ENCODE measurements around the gene ATP6AP1.
A peak's percentile ranks its signal among the peaks of the same experiment; 100 is the strongest.

The ATP6AP1 gene

DNA sequence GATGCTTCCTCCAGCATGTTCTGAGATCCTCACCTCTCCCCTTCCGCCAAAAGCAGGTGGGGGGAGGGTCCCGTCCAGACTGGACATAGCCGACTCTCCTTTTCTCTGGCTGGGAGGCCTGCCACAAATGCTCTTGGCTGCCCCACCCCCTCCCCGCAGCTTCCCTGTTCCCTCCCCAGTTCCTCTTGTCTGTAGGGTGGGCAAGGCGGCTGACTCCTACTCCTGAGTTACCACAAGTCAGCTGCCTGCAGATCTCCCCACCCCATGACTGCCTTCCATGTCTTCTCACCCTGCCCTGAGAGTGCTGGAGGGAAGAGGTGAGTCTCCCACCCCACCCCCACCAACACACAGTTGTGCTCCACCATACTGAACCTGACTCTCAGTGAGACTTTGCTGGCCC is 2.9 kb downstream of the ATP6AP1 start:
- no peak for DNase-seq

DNA sequence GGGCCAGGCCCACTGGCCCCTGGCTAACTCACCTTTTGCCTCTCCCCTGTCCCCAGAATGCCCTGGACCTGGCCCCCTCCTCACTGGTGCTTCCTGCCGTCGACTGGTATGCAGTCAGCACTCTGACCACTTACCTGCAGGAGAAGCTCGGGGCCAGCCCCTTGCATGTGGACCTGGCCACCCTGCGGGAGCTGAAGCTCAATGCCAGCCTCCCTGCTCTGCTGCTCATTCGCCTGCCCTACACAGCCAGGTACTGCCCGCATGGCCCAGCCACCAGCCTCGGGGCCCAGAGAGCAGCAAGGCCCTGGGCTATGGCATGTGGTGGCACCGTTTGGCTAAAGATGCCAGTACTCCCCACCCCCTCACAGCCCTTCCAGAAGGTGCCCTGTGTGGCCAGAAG is 3.7 kb downstream of the ATP6AP1 start:
- no peak for DNase-seq

GRCh38 chrX:154433605-154434004 is 5.1 kb downstream of the ATP6AP1 start:
- DNase-seq, result no peak

GRCh38 chrX:154434394-154435168 is 6.1 kb downstream of the ATP6AP1 start:
- no peak for DNase-seq

GRCh38 chrX:154435171-154435733 is 6.8 kb downstream of the ATP6AP1 start:
- no peak for DNase-seq

GRCh38 chrX:154436374-154436982 is 8.0 kb downstream of the ATP6AP1 start:
- DNase-seq, result peak; percentile 37

DNA sequence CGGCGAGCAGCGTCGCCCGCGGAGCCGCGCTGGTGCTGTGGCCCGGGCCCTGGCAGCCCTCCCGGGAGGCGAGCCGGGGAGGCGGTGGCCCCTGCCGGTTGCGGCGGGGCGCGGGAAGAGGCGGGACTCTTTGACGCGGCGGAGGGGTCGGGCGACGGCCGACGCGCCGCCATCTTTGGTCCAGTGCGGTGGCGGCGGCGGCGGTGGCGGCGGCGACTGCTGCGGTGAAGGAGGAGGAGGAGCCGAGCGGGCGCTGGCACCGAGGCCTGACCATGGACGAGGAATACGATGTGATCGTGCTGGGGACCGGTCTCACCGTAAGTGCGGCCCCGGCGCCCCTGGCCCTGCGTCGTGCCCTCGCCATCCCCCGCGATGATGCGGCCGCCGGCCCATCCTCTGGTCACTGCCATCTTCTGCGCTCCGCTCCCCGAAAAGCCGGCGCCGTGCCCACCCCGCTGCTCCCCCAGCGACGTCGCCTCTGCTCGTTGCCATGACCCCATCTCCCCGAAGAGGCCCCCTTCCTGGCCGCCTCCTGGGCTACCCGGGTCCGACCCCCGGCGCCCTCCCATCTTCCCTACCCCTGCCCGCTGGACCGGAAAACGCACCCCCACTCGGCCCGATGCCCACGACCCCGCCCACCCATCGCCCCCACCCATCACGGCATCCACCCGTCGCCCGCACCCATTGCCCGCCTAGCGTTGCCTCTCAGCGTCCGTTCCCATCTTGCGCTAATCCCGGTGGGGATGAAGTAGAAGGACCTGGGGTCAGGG is 8.7 kb downstream of the ATP6AP1 start, which contains the start of gene GDI1:
Gene GDI1, plus strand, starts transcription at position 172 of the 770 bp plus-strand sequence. Its CDS starts 101 bp downstream, at position 273.
- DNase-seq, result peak; percentile 29

- no peak for DNase-seq
Measured at GRCh38 chrX:154437971-154438893, 9.8 kb downstream of the ATP6AP1 start.

DNA sequence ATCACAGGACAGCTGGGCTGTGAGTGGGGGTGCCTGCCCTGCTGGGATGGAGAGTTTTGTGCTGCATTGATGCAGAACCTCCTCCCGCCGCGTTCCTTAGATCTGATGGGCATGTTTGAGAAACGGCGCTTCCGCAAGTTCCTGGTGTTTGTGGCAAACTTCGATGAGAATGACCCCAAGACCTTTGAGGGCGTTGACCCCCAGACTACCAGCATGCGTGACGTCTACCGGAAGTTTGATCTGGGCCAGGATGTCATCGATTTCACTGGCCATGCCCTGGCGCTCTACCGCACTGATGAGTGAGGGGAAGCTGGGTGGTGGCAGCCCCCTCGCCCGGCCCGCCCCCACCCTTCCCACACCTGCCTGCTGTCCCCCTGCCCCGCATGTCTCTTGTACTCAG is 11.4 kb downstream of the ATP6AP1 start:
- no peak for DNase-seq

DNA sequence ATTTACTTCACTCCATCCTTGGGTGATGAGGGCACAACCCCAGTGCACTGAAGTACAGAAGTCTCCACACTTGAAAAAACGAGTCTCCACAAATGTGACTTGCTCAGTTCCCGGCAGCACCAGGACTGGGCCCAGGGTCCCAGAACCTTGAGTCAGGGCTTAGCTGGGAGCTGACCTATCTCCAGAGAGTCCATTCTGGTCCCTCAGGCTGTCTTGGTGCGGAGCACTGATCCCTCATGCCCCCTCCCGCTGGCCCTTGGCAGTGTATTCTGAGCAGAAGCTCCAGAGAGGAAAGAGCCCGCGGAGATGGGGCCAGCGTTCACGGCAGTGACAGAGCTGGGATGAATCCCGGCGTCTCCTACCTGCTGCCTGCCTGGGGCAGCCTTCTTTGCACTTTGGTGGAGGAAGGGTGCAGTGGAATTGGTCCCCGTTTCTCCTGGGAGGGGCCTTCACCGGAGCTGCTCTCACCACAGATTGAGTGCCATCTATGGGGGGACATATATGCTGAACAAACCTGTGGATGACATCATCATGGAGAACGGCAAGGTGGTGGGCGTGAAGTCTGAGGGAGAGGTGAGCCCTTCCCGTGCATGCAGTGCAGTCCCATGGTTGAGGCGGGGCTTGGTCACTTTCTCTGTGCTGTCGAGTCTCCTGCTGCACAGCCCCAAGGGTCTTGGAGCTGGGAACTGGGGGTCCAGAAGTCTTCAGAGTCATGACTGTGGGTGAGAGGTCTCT is 12.3 kb downstream of the ATP6AP1 start:
- no peak for DNase-seq

- DNase-seq, result no peak
Measured at GRCh38 chrX:154441564-154441963, 13.1 kb downstream of the ATP6AP1 start.

DNA sequence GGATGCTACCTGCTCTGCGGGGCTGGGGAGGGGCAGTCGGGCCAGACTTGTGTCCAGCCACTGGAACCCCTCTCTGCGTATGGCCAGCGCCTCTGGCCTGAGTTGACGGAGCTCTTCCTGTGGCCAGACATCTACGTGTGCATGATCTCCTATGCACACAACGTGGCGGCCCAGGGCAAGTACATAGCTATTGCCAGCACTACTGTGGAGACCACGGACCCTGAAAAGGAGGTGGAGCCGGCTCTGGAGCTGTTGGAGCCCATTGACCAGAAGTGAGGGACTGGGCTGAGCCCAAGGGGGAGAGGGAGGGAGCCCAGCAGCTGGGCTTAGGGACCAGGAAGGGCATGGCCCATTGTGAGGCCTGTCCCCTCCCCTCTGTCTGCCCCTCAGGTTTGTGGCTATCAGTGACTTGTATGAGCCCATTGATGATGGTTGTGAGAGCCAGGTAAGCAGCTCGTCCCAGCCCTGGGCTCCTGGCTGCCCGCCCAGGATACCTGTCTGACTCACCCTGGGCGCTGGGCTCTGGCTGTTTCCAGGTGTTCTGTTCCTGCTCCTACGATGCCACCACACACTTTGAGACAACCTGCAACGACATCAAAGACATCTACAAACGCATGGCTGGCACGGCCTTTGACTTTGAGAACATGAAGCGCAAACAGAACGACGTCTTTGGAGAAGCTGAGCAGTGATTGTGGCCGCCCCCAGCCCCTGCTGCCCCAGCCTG is 13.7 kb downstream of the ATP6AP1 start:
- no peak for DNase-seq

DNA sequence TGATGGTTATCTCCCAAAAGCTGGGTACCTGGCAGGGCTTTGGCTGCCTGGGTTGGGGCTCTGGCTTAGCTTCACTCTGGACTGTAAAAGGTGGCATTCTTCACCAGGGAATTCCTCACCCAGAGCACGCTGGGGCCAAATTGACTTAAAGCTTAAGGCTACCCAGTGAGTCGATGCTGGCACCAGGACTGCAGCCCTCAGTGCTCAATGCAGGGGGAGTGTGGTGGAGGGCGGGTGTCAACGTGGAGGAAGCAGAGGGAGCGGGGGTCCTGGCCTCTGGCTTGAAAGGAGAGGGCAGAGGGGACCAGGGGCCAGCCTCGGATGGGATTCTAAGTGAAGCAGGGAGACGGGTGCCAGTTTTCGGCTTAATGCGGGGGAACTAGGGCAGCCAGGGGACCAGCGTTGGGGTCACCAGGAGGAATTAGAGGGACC is 15.0 kb downstream of the ATP6AP1 start:
- no peak for DNase-seq

DNA sequence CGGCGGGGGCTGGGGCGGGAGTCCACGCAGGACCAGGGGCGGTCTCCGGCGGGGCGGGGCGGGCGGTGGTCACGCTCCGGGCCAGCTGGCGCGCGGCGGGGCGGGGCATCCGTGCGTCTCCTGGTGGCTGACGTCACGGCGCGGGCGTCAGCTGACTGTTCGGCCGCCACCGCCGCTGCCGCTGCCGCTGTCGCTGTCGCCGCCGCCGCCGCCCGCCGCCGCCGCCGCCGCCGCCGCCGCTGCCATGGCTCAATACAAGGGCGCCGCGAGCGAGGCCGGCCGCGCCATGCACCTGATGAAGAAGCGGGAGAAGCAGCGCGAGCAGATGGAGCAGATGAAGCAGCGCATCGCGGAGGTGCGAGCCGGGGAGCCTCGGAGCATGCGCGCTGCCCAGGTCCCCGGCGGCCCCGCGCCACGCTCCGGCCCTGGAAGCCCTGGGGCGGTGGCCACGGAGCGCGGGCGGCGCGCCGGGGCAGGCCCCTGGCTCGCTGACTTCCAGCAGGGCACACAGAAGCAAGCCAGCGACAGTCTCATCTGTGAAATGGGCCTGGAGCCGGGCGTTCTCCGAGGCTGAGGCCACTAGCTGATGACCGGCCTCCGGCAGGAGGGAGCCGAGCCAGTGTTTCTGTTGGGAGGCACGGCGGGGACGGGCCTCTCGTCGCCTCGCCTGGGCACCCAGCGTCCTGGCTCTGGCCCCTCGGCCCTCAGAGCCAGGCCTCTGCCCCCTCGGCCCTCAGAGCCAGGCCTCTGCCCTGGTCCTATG is 15.7 kb downstream of the ATP6AP1 start, which contains the start of gene FAM50A:
Gene FAM50A, plus strand, starts transcription at position 150 of the 763 bp plus-strand sequence. Its CDS starts 95 bp downstream, at position 245.
- peak; percentile 67 for DNase-seq

- DNase-seq, result no peak
Measured at GRCh38 chrX:154444755-154445246, 16.3 kb downstream of the ATP6AP1 start.

GRCh38 chrX:154445776-154446175 is 17.3 kb downstream of the ATP6AP1 start:
- DNase-seq, result no peak

DNA sequence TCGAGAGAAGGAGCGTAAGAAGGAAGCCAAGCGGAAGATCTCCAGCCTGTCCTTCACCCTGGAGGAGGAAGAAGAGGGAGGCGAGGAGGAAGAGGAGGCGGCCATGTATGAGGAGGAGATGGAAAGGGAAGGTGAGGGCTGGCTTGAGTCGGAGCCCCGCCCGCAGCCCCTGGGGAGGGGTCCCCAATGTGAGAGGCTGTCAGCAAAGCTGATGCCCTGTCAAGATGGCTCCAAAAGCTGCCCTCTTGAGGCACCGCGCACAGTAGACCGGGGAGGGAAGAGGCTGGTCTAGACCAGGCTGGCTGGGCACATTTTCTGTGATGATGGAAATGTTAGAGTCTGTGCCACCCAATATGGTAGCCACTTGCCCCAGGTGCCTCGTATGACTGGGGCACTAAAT is 18.0 kb downstream of the ATP6AP1 start:
- no peak for DNase-seq

- no peak for DNase-seq
Measured at GRCh38 chrX:154448484-154448883, 20.0 kb downstream of the ATP6AP1 start.

DNA sequence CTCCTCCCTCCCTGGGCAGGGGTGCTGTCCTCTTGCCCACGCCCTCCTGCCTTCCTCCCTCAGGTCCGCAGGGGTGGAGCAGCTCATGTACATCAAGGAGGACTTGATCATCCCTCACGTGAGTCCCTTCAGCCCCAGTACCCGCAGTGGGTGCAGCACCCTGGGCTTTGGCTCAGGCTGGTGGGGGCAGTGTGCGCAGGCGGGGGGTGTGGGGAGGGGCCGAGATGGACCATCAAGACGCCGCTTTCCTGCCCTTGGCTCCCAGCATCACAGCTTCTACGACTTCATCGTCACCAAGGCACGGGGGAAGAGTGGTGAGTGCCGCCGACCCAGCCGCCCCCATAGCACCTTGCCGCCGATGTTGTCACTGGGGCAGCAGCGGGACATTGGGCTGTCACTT is 21.1 kb downstream of the ATP6AP1 start:
- no peak for DNase-seq

- no peak for DNase-seq
Measured at GRCh38 chrX:154450312-154450711, 21.8 kb downstream of the ATP6AP1 start.

All from stimulated activated CD4-positive, alpha-beta T cell treated with anti-CD3 and anti-CD28 coated beads, Interleukin-1b, Interleukin-23, amount 100 ng/mL, for 48 hours (primary cell).